ENCODE data around the gene GGPS1. TPM values are rescaled to one million over a fixed set of nuclear protein-coding genes. Genes with fewer than 3 reads are reported as not detected.
"Not testable (repeated sequence)": the region's sequence is repeated elsewhere in the genome, so short reads cannot be mapped to it uniquely, and the experiment has no call there.

Gene GGPS1
- polyA plus RNA-seq, 3 donors = 8.5 to 26.1 (median 14.4) TPM

GRCh38 chr1:235327559-235328270, 655 bp upstream of the GGPS1 start, which contains the start of gene ARID4B:
Gene ARID4B, minus strand, starts transcription at chr1:235328179. Its CDS starts 1,260 bp downstream, at chr1:235326919.
- 0 to 1% (median 1%) methylated on average over 41 to 58 of the region's 58 CpGs for WGBS, 3 donors

GRCh38 chr1:235329139-235329902, 951 bp downstream of the GGPS1 start:
- WGBS, 3 donors = 2 to 3% (median 3%) methylated on average over 24 of the region's 24 CpGs
- peak overlapping the region; percentile 4 for H3K27ac ChIP-seq (ENCODE audit: low read depth, low read length)

More at GRCh38 chr1:235327559-235328270, 655 bp upstream of the GGPS1 start, which contains the start of gene ARID4B:
- peak within 1 kb of the TSS; percentile 96 for H3K27ac ChIP-seq (ENCODE audit: low read depth, low read length)

- 78 to 83% (median 79%) methylated on average over 5 of the region's 5 CpGs for WGBS, 3 donors
- H3K27ac ChIP-seq (ENCODE audit: low read depth, low read length) = no peak overlapping the region
Observed at GRCh38 chr1:235330918-235331285, 2.5 kb downstream of the GGPS1 start.

GRCh38 chr1:235331401-235331800, 3.0 kb downstream of the GGPS1 start:
- no peak overlapping the region for H3K27ac ChIP-seq (ENCODE audit: low read depth, low read length)
- 38 to 46% (median 40%) methylated on average over 3 of the region's 3 CpGs for WGBS, 3 donors

- WGBS, 3 donors = 63 to 72% (median 65%) methylated on average over 4 of the region's 4 CpGs
- H3K27ac ChIP-seq (ENCODE audit: low read depth, low read length) = no peak overlapping the region
Observed at GRCh38 chr1:235336903-235337302, 8.5 kb downstream of the GGPS1 start.

- no peak overlapping the region for H3K27ac ChIP-seq (ENCODE audit: low read depth, low read length)
- WGBS, 3 donors = 81 to 85% (median 83%) methylated on average over 8 of the region's 8 CpGs
Observed at GRCh38 chr1:235339746-235340145, 11.4 kb downstream of the GGPS1 start.

- WGBS, 3 donors = 59 to 74% (median 66%) methylated on average over 1 of the region's 1 CpG
- H3K27ac ChIP-seq (ENCODE audit: low read depth, low read length) = no peak overlapping the region
Observed at GRCh38 chr1:235341334-235341733, 13.0 kb downstream of the GGPS1 start.

- H3K27ac ChIP-seq (ENCODE audit: low read depth, low read length) = no peak overlapping the region
- 57 to 79% (median 68%) methylated on average over 6 of the region's 6 CpGs for WGBS, 3 donors
Observed at GRCh38 chr1:235342039-235342438, 13.7 kb downstream of the GGPS1 start.

- 87 to 92% (median 91%) methylated on average over 3 of the region's 3 CpGs for WGBS, 3 donors
- no peak overlapping the region for H3K27ac ChIP-seq (ENCODE audit: low read depth, low read length)
Observed at GRCh38 chr1:235342471-235342870, 14.1 kb downstream of the GGPS1 start.

- WGBS, 3 donors = 96 to 98% (median 96%) methylated on average over 5 of the region's 5 CpGs
- H3K27ac ChIP-seq (ENCODE audit: low read depth, low read length) = no peak overlapping the region
Observed at GRCh38 chr1:235343726-235344125, 15.4 kb downstream of the GGPS1 start.

GRCh38 chr1:235351441-235351840, 23.1 kb downstream of the GGPS1 start:
- WGBS, 3 donors = 84 to 89% (median 85%) methylated on average over 3 of the region's 3 CpGs
- H3K27ac ChIP-seq (ENCODE audit: low read depth, low read length) = no peak overlapping the region

- H3K27ac ChIP-seq (ENCODE audit: low read depth, low read length) = no peak overlapping the region
- WGBS, 3 donors = 59 to 65% (median 62%) methylated on average over 3 of the region's 3 CpGs
Observed at GRCh38 chr1:235351898-235352297, 23.5 kb downstream of the GGPS1 start.

- WGBS, 3 donors = 70 to 75% (median 72%) methylated on average over 11 of the region's 11 CpGs
- H3K27ac ChIP-seq (ENCODE audit: low read depth, low read length) = no peak overlapping the region
Observed at GRCh38 chr1:235357485-235358373, 29.4 kb downstream of the GGPS1 start.

- WGBS, 3 donors = 86 to 93% (median 91%) methylated on average over 3 of the region's 3 CpGs
- no peak overlapping the region for H3K27ac ChIP-seq (ENCODE audit: low read depth, low read length)
Observed at GRCh38 chr1:235358899-235359298, 30.5 kb downstream of the GGPS1 start.

- WGBS, 3 donors = 97% methylated on average over 9 of the region's 9 CpGs
- not testable (repeated sequence) for H3K27ac ChIP-seq (ENCODE audit: low read depth, low read length)
Observed at GRCh38 chr1:235364189-235364588, 35.8 kb downstream of the GGPS1 start.

GRCh38 chr1:235366286-235366685, 37.9 kb downstream of the GGPS1 start:
- H3K27ac ChIP-seq (ENCODE audit: low read depth, low read length) = no peak overlapping the region
- WGBS, 3 donors = 89 to 92% (median 90%) methylated on average over 5 of the region's 5 CpGs

- 0% methylated on average over 37 to 38 of the region's 38 CpGs for WGBS, 3 donors
- no peak within 1 kb of the TSS for H3K27ac ChIP-seq (ENCODE audit: low read depth, low read length)
Observed at GRCh38 chr1:235367000-235367908, 38.9 kb downstream of the GGPS1 start, which contains the start of gene TBCE. Gene TBCE, plus strand, starts transcription at chr1:235367427. Its CDS starts 12,623 bp downstream, at chr1:235380050.

- H3K27ac ChIP-seq (ENCODE audit: low read depth, low read length) = no peak overlapping the region
- WGBS, 3 donors = 74 to 79% (median 77%) methylated on average over 5 of the region's 5 CpGs
Observed at GRCh38 chr1:235368428-235368827, 40.1 kb downstream of the GGPS1 start.

Data from adipose tissue (tissue), 3 donors.